ENCODE measurements around the gene PLXND1.

GRCh38 chr3:129575233-129575996 is 31.1 kb downstream of the PLXND1 start:
- TF ChIP-seq, protein P1, sequence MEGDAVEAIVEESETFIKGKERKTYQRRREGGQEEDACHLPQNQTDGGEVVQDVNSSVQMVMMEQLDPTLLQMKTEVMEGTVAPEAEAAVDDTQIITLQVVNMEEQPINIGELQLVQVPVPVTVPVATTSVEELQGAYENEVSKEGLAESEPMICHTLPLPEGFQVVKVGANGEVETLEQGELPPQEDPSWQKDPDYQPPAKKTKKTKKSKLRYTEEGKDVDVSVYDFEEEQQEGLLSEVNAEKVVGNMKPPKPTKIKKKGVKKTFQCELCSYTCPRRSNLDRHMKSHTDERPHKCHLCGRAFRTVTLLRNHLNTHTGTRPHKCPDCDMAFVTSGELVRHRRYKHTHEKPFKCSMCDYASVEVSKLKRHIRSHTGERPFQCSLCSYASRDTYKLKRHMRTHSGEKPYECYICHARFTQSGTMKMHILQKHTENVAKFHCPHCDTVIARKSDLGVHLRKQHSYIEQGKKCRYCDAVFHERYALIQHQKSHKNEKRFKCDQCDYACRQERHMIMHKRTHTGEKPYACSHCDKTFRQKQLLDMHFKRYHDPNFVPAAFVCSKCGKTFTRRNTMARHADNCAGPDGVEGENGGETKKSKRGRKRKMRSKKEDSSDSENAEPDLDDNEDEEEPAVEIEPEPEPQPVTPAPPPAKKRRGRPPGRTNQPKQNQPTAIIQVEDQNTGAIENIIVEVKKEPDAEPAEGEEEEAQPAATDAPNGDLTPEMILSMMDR (IDR thresholded peaks at IDR 0.05), result no peak
- TF ChIP-seq POLR2A (IDR thresholded peaks at IDR 0.05) (no peak), POLR2AphosphoS5 (IDR thresholded peaks at IDR 0.05) (no peak), EP300 (IDR thresholded peaks at IDR 0.05) (no peak)
